Stomach (tissue), 4 donors: ENCODE results near the gene BIRC6.

Experiments
- CTCF ChIP-seq, 7 experiments: fragments of 450-650 bp in 4 of 7; fragments of 200-600 bp in 3 of 7; sonication (generic) in 3 of 7; IDR thresholded peaks; one replicate each; pipeline ENCODE4 v1.5.1; 2016 to 2019; ENCODE audit warnings: antibody characterized with exemption in 7 of 7, control low read depth in 2 of 7, mild to moderate bottlenecking in 1 of 7
- POLR2A ChIP-seq, 4 donors: fragments of 450-650 bp; IDR thresholded peaks; one replicate each; pipeline ENCODE4 v1.6.1; 2016; ENCODE audit warnings: antibody characterized with exemption in 4 of 4, control low read depth in 2 of 4, mild to moderate bottlenecking in 1 of 4, moderate library complexity in 1 of 4
- POLR2AphosphoS5 ChIP-seq, 3 donors: sonication (generic); formaldehyde crosslinking; IDR thresholded peaks; one replicate each; pipeline ENCODE4 v1.6.1; 2016; ENCODE audit warnings: antibody characterized with exemption in 3 of 3

- TF ChIP-seq CTCF (IDR thresholded peaks at IDR 0.05) = no peak
- TF ChIP-seq POLR2A (IDR thresholded peaks at IDR 0.05) = no peak
- no peak for TF ChIP-seq POLR2AphosphoS5 (IDR thresholded peaks at IDR 0.05)
These were observed 309.9 kb downstream of the BIRC6 start for GRCh38 chr2:32666704-32667103.
